Stimulated activated CD4-positive, alpha-beta T cell treated with anti-CD3 and anti-CD28 coated beads, Interleukin-15, amount 100 ng/mL, for 24 hours (primary cell): ENCODE measurements around the gene DAB2.

ENCODE experiments used
- DNase-seq: peaks from one replicate; pipeline ENCODE4 v3.0.0-alpha.2; 2020

Gene DAB2

DNA sequence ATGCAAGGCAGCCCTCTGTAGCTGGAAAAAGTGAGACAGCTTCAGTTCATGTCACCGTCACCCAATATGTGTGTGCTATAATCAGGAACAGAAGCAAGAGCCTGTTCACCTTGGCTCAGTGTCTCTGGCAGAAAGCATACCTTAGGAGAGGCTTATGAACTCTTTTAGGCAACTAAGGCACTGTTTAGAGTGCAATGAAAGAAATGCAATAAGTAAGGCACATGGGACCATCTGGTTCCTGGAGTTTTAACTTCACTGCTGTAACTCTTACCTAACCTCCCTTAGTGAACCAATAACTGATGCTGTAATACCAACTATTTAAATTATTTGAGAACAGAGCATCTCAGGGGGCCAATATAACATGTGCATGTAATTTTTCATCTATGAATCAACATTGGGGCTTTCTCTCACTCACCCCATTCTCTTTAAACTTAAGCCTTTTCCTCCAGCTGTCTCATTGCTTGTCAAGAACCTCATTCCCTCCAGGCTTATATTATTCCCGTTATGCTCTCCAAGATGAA, 92.9 kb downstream of the DAB2 start:
- DNase-seq = no peak

GRCh38 chr5:39328731-39329130, 96.0 kb downstream of the DAB2 start:
- no peak for DNase-seq

DNA sequence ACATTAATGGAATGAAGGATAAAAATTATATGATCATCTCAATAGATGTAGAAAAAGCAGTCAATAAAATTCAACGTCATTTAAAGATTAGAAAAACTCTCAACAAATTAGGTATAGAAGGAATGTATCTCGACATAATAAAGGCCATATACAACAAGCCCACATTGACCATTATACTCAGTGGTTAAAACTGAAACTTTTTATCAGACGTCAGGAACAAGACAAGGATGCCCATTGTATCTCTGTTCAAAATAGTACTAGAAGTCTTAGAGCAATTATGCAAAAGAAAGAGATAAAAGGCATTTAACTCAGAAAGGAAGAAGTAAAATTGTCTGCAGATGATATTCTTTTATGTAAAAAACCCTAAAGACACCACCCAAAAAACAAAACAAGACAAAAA, 101.2 kb downstream of the DAB2 start:
- DNase-seq = no peak
